Measurements from ENCODE around the gene CLDN14.

DNA sequence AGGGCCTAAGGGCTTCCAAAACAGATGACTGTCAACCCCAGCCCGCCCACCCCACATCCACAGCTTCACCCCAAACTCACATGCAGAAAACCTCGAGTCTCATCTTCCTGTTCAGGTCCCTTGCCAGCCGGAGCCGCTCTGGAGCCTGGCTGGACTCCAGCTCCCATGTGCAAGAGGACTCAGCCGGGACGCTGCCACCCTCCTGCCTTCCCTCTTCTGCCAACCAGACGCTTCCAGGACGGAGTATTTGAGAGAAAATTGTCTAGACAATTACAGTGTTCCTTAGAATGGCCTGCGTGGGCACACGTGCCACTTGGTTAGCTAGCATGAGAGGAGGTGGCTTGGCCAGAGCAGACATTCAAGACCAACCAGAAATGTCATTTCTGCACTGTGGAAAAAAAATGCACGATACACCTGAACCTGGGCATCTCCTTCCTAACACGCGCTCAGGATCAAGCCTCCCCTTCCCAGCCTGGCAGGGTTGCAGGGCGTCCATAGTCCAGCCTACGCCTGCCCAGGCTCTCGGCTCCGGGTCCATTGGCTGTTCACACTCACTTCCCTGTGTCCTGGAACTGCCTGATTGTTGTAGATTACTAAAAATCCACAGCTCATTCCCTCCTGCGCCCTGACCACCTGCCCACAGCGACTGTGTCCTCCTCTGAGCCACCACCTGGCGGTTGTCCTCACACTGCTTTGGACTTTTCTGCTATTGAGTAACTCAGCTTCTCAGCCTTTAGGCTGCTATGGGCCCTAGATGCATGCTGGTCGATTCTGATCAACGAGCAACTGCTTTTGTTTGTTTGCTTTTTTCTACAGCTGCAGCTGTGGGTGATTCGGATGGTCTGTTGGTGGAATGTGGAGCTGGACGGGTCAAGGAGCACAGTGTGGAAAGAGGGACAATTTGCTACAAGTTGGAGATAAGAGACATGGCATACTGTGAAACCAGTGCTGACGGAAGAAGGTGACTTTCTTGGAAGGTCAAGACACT, at the start of gene CLDN14:
- no peak for TF ChIP-seq EZH2 (IDR thresholded peaks at IDR 0.05)
- TF ChIP-seq POLR2AphosphoS5 (IDR thresholded peaks at IDR 0.05; ENCODE audit: borderline replicate concordance, low read depth, low read length), result no peak

Measured in SK-N-MC (cell line).